GM19193 (cell line): ENCODE measurements around the gene C1orf198.

Source experiments
- POLR2A ChIP-seq: IDR thresholded peaks from 4 replicates; pipeline ENCODE4 v1.6.1; 2011; ENCODE audit not compliant: insufficient read depth, insufficient read length; ENCODE audit errors: extremely low read depth

Gene C1orf198

GRCh38 chr1:230833511-230833910 lies 34.8 kb downstream of the C1orf198 start:
- TF ChIP-seq POLR2A: no peak

GRCh38 chr1:230832476-230832875 lies 35.8 kb downstream of the C1orf198 start:
- no peak for TF ChIP-seq POLR2A

GRCh38 chr1:230831771-230832170 lies 36.5 kb downstream of the C1orf198 start:
- TF ChIP-seq POLR2A: no peak

GRCh38 chr1:230828421-230828820 lies 39.9 kb downstream of the C1orf198 start:
- no peak for TF ChIP-seq POLR2A

GRCh38 chr1:230827801-230828200 lies 40.5 kb downstream of the C1orf198 start:
- no peak for TF ChIP-seq POLR2A

GRCh38 chr1:230827081-230827681 lies 41.1 kb downstream of the C1orf198 start:
- no peak for TF ChIP-seq POLR2A

GRCh38 chr1:230826166-230826875 lies 42.0 kb downstream of the C1orf198 start:
- no peak for TF ChIP-seq POLR2A

- TF ChIP-seq POLR2A: no peak
Observed at GRCh38 chr1:230825761-230826160, 42.6 kb downstream of the C1orf198 start.

- TF ChIP-seq POLR2A: no peak
Observed at GRCh38 chr1:230824919-230825721, 43.2 kb downstream of the C1orf198 start.

- no peak for TF ChIP-seq POLR2A
Observed at GRCh38 chr1:230824551-230824918, 43.8 kb downstream of the C1orf198 start.

- TF ChIP-seq POLR2A: no peak
Observed at GRCh38 chr1:230823931-230824381, 44.4 kb downstream of the C1orf198 start.

GRCh38 chr1:230823426-230823825 lies 44.9 kb downstream of the C1orf198 start:
- TF ChIP-seq POLR2A: no peak

- TF ChIP-seq POLR2A: no peak
Observed at GRCh38 chr1:230822092-230822581, 46.2 kb downstream of the C1orf198 start.

- no peak for TF ChIP-seq POLR2A
Observed at GRCh38 chr1:230821346-230821745, 47.0 kb downstream of the C1orf198 start.

- no peak for TF ChIP-seq POLR2A
Observed at GRCh38 chr1:230820568-230820967, 47.8 kb downstream of the C1orf198 start.
